OCI-LY3 (cell line): ENCODE measurements around the gene C5.

Experiments
- H2AFZ ChIP-seq: fragments of 200-600, 300-600 bp; shearing (Covaris generic); 2 replicates; pipeline ENCODE4 v1.6.0; 2014; ENCODE audit warnings: antibody characterized with exemption, low read depth, low read length
- H3K27ac ChIP-seq: fragments of 200-600, 300-600 bp; sonication (generic); 2 replicates; pipeline ENCODE4 v1.5.1; 2014; ENCODE audit warnings: mild to moderate bottlenecking, low read length, moderate library complexity, mixed read lengths
- H3K27me3 ChIP-seq: fragments of 200-600, 300-600 bp; sonication (generic); 2 replicates; pipeline ENCODE4 v1.6.1; 2014; ENCODE audit warnings: low read depth, low read length, mixed read lengths
- H3K36me3 ChIP-seq: fragments of 200-600, 300-600 bp; sonication (generic); replicated peaks from 2 replicates; pipeline ENCODE3; 2014; ENCODE audit warnings: low read depth, low read length, mixed read lengths
- H3K4me1 ChIP-seq: fragments of 300-600, 200-600 bp; sonication (generic); 2 replicates; pipeline ENCODE4 v1.6.1; 2014; ENCODE audit warnings: low read length, mixed read lengths
- H3K4me2 ChIP-seq: fragments of 200-600, 300-600 bp; sonication (generic); 2 replicates; pipeline ENCODE4 v1.6.1; 2014; ENCODE audit warnings: low read length, mixed read lengths
- H3K4me3 ChIP-seq: fragments of 300-600, 200-600 bp; sonication (generic); 2 replicates; pipeline ENCODE4 v1.5.1; 2014; ENCODE audit warnings: antibody characterized with exemption, mild to moderate bottlenecking, low read length, moderate library complexity
- H3K79me2 ChIP-seq: fragments of 300-600, 200-600 bp; shearing (Covaris generic); 2 replicates; pipeline ENCODE4 v1.6.1; 2014; ENCODE audit warnings: mild to moderate bottlenecking, low read length, mixed read lengths
- H3K9ac ChIP-seq: fragments of 300-600, 200-600 bp; shearing (Covaris generic); 2 replicates; pipeline ENCODE4 v1.6.0; 2014; ENCODE audit warnings: mild to moderate bottlenecking, low read length, moderate library complexity
- H3K9me3 ChIP-seq: fragments of 200-600, 300-600 bp; shearing (Covaris generic); 2 replicates; pipeline ENCODE4 v1.6.1; 2014; ENCODE audit warnings: low read length, mixed read lengths; ENCODE audit not compliant: insufficient read depth
- H4K20me1 ChIP-seq: fragments of 200-600, 300-600 bp; sonication (generic); 2 replicates; pipeline ENCODE4 v1.6.1; 2016; ENCODE audit warnings: low read length, mixed read lengths; ENCODE audit not compliant: insufficient read depth
- CTCF ChIP-seq: fragments of 200-600, 300-600 bp; sonication (generic); IDR thresholded peaks from 2 replicates; pipeline ENCODE4 v1.5.1; 2014; ENCODE audit warnings: antibody characterized with exemption, low read length, low read depth
- EZH2phosphoT487 ChIP-seq: fragments of 200-600 bp; shearing (Covaris generic); IDR thresholded peaks from 2 replicates; pipeline ENCODE4 v1.6.1; 2018; ENCODE audit warnings: antibody characterized with exemption, mixed run types, low read depth

C5 gene

DNA sequence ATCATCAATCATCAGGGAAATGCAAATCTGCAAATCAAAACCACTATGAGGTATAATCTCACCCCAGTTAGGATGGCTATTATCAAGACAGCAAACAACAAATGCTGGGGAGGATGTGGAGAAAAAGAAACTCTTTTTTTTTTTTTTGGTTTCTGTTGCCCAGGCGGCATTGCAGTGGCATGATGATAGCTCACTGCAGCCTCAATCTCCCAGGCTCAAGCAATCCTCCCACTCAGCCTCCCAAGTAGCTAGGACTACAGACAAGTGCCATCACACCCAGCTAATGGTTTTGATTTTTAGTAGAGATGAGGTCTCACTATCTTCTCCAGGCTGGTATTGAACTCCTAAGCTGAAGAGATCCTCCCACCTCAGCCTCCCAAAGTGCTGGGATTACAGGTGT is 19.3 kb upstream of the C5 start:
- Histone ChIP-seq H3K9me3 (peaks cover 3% of the 10 kb centered on the region; the same call in 1 of the 2 replicates), H3K79me2 (peaks cover 3% of the 10 kb centered on the region; the same call in 1 of the 2 replicates), H2AFZ (no peak overlapping the region), H4K20me1 (no peaks in the 10 kb centered on the region), H3K9ac (no peak overlapping the region), H3K4me2 (no peak overlapping the region), H3K27me3 (no peaks in the 10 kb centered on the region), H3K36me3 (no peaks in the 10 kb centered on the region), H3K4me1 (peaks cover 28% of the 10 kb centered on the region), H3K4me3 (no peak overlapping the region), H3K27ac (no peak overlapping the region)
- TF ChIP-seq EZH2phosphoT487: no peak
- TF ChIP-seq CTCF: no peak

GRCh38 chr9:121067640-121068039 is 17.6 kb upstream of the C5 start:
- no peaks in the 10 kb centered on the region for H3K27me3 ChIP-seq
- H3K4me3 ChIP-seq: no peak overlapping the region
- H3K36me3 ChIP-seq: no peaks in the 10 kb centered on the region
- H3K9me3 ChIP-seq: peaks cover 3% of the 10 kb centered on the region; the same call in 1 of the 2 replicates
- TF ChIP-seq CTCF (no peak), EZH2phosphoT487 (no peak)
- no peak overlapping the region for H3K27ac ChIP-seq
- no peak overlapping the region for H3K4me2 ChIP-seq
- H2AFZ ChIP-seq: no peak overlapping the region
- no peak overlapping the region for H3K9ac ChIP-seq
- no peaks in the 10 kb centered on the region for H3K79me2 ChIP-seq
- H3K4me1 ChIP-seq: peaks cover 12% of the 10 kb centered on the region
- no peaks in the 10 kb centered on the region for H4K20me1 ChIP-seq

DNA sequence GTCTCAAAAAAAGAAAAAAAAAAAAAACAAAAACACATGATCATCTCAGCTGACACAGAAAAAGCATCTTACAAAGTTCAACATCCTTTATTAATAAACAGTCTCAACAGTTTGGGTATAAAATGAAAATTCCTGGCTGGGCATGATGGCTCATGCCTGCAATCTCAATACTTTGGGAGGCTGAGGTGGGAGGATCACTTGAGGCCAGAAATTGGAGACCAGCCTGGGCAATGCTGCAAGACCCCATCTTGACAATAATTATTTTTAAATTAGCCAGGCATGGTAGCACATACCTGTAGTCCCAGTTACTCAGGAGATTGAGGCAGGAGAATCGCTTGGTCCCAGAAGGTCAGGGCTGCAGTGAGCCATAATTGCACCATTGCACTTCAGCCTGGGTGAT is 16.8 kb upstream of the C5 start:
- H3K9me3 ChIP-seq: peaks cover 3% of the 10 kb centered on the region; the same call in 1 of the 2 replicates
- no peaks in the 10 kb centered on the region for H3K79me2 ChIP-seq
- H3K4me2 ChIP-seq: no peak overlapping the region
- no peak for TF ChIP-seq EZH2phosphoT487
- no peak for TF ChIP-seq CTCF
- peaks cover 6% of the 10 kb centered on the region for H3K4me1 ChIP-seq
- no peak overlapping the region for H3K27ac ChIP-seq
- no peak overlapping the region for H3K9ac ChIP-seq
- H4K20me1 ChIP-seq: no peaks in the 10 kb centered on the region
- no peaks in the 10 kb centered on the region for H3K36me3 ChIP-seq
- H3K4me3 ChIP-seq: no peak overlapping the region
- H2AFZ ChIP-seq: no peak overlapping the region
- no peaks in the 10 kb centered on the region for H3K27me3 ChIP-seq

DNA sequence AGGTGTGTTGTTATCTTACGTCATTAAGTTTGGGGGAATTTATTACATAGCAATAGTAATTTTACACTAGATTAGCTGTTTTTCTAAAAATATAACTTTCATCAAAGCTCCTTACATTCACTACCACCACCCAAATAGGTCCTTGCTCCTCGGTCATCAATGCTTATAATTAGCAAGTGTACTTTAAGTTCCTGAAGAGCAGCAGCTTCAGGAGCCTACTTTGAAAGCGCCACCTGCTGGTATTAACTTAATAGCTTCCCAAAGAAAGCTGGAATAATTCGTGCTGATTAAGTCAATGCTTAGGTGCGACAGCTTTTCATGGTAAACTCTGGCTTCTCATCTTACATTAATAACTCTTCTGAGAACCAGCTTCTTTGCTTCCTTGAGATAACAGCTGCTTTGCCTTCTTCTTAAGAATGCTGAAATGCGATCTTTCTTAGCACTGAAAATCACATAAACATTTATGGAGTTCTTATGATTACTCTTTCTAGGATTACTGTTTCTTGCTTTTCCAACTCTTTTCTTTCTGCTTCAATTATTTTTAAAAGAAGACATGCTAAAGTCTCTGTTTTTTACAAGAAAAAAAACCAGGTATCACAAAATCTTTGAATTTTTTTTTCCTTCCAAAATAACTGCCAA is 10.0 kb upstream of the C5 start:
- peak; percentile 93 for TF ChIP-seq CTCF
- TF ChIP-seq EZH2phosphoT487: no peak
- Histone ChIP-seq H3K27me3 (no peaks in the 10 kb centered on the region), H3K4me3 (peak overlapping the region; percentile 42), H3K9me3 (no peaks in the 10 kb centered on the region), H3K27ac (no peak overlapping the region), H3K79me2 (no peaks in the 10 kb centered on the region), H3K4me2 (peak overlapping the region; percentile 52), H3K36me3 (no peaks in the 10 kb centered on the region), H2AFZ (no peak overlapping the region), H3K4me1 (no peaks in the 10 kb centered on the region), H4K20me1 (no peaks in the 10 kb centered on the region), H3K9ac (no peak overlapping the region)
